ENCODE results near the gene GLDC.

The GLDC gene

GRCh38 chr9:6489099-6489498 lies 156.4 kb downstream of the GLDC start:
- DNase-seq: no peak

DNA sequence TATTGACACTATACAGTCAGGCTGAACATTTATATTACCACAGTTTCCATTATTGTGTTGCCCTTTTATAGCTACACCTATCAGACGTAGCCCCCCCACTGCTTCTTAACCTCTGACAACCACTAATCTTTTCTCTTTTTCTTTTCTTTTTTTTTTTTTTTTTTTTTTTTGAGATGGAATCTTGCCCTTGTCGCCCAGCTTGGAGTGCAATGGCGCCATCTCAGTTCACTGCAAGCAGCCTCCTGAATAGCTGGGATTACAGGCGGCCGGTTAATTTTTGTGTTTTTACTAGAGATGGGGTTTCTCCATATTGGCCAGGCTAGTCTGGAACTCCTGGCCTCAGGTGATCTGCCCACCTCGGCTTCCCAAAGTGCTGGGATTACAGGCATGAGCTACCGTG lies 157.1 kb downstream of the GLDC start:
- DNase-seq: no peak

DNA sequence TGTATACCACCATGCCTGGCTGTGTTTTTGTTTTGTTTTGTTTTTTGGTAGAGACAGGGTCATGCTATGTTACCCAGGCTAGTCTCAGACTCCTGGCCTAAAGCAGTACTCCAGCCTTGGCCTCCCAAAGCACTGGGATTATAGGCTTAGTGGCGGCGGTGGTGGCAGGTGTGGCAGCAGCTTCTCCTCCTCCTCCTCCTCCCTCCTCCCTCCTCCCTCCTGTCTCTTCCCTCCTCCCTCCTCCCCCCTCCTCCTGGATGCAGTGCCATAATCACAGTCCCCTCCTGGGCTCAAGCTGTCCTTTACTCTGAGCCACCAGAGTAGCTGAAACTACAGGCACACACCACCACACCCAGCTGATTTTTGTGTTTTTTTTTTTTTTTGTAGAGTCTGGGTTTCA lies 161.3 kb downstream of the GLDC start:
- no peak for DNase-seq
